ENCODE data around the gene UQCC3. TPM values are rescaled to one million over a fixed set of nuclear protein-coding genes. Genes with fewer than 3 reads are reported as not detected.
"Not testable (repeated sequence)": the region's sequence is repeated elsewhere in the genome, so short reads cannot be mapped to it uniquely, and the experiment has no call there.

The UQCC3 gene
- total RNA-seq, 1 donor from 2014 or later = 27.9 TPM

DNA sequence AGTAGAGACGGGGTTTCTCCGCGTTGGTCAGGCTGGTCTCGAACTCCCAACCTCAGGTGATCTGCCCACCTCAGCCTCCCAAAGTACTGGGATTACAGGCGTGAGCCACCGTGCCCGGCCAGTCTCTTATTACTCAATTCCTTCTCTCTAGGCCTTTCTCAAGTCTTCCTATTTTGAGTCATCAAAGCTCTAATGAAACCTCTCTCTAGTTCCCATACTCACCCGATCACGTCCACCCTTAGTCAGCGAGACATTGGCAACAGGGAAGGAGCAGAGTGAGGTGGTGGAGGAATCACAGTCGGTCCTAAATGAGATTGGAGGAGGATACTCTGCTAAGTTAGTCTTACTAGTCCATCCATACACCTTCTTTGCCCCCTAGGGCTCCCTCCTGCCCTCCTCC is 30.8 kb downstream of the UQCC3 start:
- Histone ChIP-seq H3K27me3 (ENCODE audit: control insufficient read depth, insufficient read depth, low read length) (no peaks in the 10 kb centered on the region), H3K4me3 (ENCODE audit: low read depth, low read length) (no peak overlapping the region), H3K36me3 (ENCODE audit: control insufficient read depth, insufficient read depth, low read length) (no peaks in the 10 kb centered on the region)
- TF ChIP-seq, protein P1, sequence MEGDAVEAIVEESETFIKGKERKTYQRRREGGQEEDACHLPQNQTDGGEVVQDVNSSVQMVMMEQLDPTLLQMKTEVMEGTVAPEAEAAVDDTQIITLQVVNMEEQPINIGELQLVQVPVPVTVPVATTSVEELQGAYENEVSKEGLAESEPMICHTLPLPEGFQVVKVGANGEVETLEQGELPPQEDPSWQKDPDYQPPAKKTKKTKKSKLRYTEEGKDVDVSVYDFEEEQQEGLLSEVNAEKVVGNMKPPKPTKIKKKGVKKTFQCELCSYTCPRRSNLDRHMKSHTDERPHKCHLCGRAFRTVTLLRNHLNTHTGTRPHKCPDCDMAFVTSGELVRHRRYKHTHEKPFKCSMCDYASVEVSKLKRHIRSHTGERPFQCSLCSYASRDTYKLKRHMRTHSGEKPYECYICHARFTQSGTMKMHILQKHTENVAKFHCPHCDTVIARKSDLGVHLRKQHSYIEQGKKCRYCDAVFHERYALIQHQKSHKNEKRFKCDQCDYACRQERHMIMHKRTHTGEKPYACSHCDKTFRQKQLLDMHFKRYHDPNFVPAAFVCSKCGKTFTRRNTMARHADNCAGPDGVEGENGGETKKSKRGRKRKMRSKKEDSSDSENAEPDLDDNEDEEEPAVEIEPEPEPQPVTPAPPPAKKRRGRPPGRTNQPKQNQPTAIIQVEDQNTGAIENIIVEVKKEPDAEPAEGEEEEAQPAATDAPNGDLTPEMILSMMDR (IDR thresholded peaks at IDR 0.05; ENCODE audit: insufficient read depth, low read length, severe bottlenecking) = no peak
- peak; percentile 49 for DNase-seq (ENCODE audit: low read depth)
- FAIRE-seq = no peak

DNA sequence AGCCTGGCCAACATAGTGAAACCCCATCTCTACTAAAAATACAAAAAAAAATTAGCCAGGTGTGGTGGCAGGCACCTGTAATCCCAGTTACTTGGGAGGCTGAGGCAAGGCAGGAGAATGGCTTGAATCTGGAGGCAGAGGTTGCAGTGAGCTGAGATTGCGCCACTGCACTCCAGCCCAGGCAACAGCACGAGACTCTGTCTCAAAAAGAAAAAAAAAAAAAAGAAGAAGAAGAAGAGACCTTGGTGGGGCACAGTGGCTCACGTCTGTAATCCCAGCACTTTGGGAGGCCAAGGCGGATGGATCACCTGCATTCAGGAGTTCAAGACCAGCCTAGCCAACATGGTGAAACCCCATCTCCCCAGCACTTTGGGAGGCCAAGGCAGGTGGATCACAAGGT is 32.4 kb downstream of the UQCC3 start:
- FAIRE-seq; DNase-seq (ENCODE audit: low read depth); H3K4me3 ChIP-seq (ENCODE audit: low read depth, low read length); H3K36me3 ChIP-seq (ENCODE audit: control insufficient read depth, insufficient read depth, low read length); H3K27me3 ChIP-seq (ENCODE audit: control insufficient read depth, insufficient read depth, low read length): not testable (repeated sequence)

DNA sequence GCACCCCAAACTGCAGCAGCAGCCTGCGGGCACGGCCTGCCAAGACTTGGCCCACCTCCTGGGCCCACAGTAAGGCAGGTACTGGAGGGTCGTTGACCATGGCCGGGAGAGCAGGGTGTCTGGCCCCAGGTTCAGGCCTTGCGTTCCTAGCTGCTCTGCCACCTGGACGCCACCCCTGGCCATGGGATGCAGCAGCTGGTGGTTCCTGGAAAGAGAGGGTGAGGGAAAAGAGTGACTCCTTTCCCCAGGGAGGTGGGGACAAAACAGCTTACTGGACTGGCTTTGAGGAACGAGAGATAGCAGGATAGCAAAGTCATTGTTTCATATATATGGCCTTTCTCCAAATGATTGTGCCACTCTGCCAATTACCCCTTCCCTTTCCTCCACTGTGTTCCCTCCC is 33.9 kb downstream of the UQCC3 start:
- H3K4me3 ChIP-seq (ENCODE audit: low read depth, low read length) = peak overlapping the region; percentile 60
- TF ChIP-seq, protein P1 (IDR thresholded peaks at IDR 0.05; ENCODE audit: insufficient read depth, low read length, severe bottlenecking) = no peak
- DNase-seq (ENCODE audit: low read depth) (no peak), FAIRE-seq (no peak)
- H3K27me3 ChIP-seq (ENCODE audit: control insufficient read depth, insufficient read depth, low read length) = no peaks in the 10 kb centered on the region
- peaks cover 2% of the 10 kb centered on the region for H3K36me3 ChIP-seq (ENCODE audit: control insufficient read depth, insufficient read depth, low read length)

DNA sequence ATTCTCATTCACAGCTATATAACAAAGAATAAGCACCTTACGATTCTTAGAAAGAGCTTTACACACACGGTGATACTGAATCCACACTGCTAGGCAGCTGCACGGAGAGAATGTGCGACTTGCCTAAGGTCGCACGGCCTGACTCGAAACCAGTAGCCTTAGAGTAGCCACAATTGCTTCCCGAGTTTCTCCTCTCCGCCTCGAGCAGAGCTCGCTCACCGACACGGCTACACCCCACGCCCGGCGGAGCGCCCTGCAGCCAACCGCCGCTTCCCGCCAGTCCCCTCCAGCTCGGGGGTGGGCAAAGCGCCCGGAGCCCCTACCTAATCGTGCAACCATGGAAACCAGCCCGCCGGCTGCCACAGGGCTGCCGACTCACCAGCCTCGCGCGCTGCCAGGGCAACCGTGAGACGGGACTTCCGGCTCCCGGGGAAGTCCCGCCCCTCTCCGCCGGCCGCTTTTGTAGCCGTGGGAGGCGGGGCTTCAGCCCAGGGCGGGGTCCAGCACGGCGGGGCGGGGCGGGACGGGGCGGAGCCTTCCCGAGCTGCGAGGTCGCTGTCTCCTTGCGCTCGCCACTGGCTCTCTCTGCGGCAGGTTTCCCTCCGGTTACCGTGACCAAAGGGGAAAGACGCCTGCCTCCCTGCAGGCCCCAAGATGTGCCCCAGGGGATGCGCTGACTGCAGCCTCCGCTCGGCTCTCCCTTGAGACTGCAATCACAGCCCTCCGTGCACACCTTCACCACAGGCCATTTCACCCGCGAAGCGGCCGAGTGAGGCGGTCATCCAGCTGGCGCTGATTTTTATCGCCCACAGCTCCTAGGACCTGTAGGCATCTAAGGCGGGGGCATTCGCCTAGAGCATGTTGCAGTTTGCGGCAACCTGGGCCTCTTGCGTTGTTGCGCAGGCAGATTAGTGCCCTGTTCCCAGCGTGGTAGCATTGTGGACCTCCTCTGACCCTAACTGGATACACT is 34.7 kb downstream of the UQCC3 start:
- FAIRE-seq (no peak), DNase-seq (ENCODE audit: low read depth) (peak; percentile 76)
- TF ChIP-seq, protein P1 (IDR thresholded peaks at IDR 0.05; ENCODE audit: insufficient read depth, low read length, severe bottlenecking) = no peak
- no peaks in the 10 kb centered on the region for H3K27me3 ChIP-seq (ENCODE audit: control insufficient read depth, insufficient read depth, low read length)
- H3K36me3 ChIP-seq (ENCODE audit: control insufficient read depth, insufficient read depth, low read length) = peaks cover 4% of the 10 kb centered on the region
- peak overlapping the region; percentile 60 for H3K4me3 ChIP-seq (ENCODE audit: low read depth, low read length)

DNA sequence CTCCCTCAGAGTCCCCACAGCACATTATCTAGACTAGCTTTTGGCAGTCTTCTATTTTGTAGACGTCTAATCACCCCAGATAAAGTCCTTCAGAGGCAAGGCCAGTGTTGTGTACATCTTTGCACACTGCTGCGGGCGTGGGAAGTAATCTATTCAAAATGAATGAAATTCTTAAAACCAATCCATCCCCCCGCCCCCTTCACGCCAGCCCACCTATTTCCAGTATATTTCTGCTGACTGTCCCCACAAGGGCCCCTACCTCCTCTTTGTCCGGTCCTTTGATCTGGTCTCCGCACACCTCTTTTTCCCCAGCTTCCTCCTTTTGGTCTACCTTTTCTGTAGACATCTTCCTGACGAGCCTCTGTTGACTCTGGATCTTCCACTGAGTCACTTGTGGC is 35.4 kb downstream of the UQCC3 start:
- no peak for FAIRE-seq
- no peak overlapping the region for H3K4me3 ChIP-seq (ENCODE audit: low read depth, low read length)
- DNase-seq (ENCODE audit: low read depth) = no peak
- H3K27me3 ChIP-seq (ENCODE audit: control insufficient read depth, insufficient read depth, low read length) = no peaks in the 10 kb centered on the region
- TF ChIP-seq, protein P1 (IDR thresholded peaks at IDR 0.05; ENCODE audit: insufficient read depth, low read length, severe bottlenecking) = no peak
- peaks cover 5% of the 10 kb centered on the region for H3K36me3 ChIP-seq (ENCODE audit: control insufficient read depth, insufficient read depth, low read length)

DNA sequence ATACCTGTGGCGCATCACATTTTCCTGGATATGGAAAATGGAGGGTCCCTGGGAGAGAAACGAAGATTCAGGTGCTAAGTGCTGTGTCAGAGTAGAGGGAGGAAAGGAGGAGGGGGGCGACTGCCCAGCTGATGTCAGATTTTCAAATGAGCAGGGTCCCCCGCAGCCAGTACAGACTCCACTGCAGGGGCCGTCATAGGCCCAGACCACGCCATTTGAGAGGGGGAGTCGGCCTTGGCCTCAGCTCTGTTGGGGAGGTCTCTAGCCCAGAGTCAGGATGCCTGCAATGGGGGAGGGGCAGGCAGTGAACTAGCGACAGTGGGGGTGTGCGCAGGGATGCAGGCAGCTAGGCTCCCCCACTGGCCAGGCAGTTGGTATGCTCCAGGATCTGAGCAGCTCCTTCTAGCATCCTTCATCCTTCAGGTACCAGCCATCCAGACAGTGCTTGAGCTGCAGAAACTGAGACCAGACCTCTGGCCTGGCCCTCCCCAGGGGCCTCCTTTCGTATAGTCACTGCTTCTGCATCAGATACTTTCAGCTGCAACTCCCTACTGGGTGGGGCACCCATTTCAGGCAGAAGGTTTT is 35.9 kb downstream of the UQCC3 start, which contains the start of the genes BSCL2 and GNG3:
Gene BSCL2 (minus strand): TSS at position 148 of the 585 bp plus-strand sequence. CDS start 229 bp downstream, outside the sequence.
Gene GNG3 (plus strand): TSS at position 400 of the 585 bp plus-strand sequence. CDS start 620 bp downstream, outside the sequence.
- H3K27me3 ChIP-seq (ENCODE audit: control insufficient read depth, insufficient read depth, low read length) = no peaks in the 10 kb centered on the region
- FAIRE-seq = no peak
- H3K36me3 ChIP-seq (ENCODE audit: control insufficient read depth, insufficient read depth, low read length) = peaks cover 7% of the 10 kb centered on the region
- DNase-seq (ENCODE audit: low read depth) = no peak
- TF ChIP-seq, protein P1 (IDR thresholded peaks at IDR 0.05; ENCODE audit: insufficient read depth, low read length, severe bottlenecking) = no peak
- peak within 1 kb of the TSS; percentile 60 for H3K4me3 ChIP-seq (ENCODE audit: low read depth, low read length)
